Calu3 (cell line): ENCODE data around the gene CDC42SE2. TPM values are rescaled to one million over a fixed set of nuclear protein-coding genes. Genes with fewer than 3 reads are reported as not detected.
"Not testable (repeated sequence)": the region's sequence is repeated elsewhere in the genome, so short reads cannot be mapped to it uniquely, and the experiment has no call there.

Experiments used
- BruUV-seq: library from RNA; stranded (reverse); fragments of 400-500 nt; replicated peaks from 2 replicates; lab custom pipeline; 2021; lab: Mats Ljungman, UMichigan
- CTCF ChIA-PET: fragments of 300-600 bp; sonication (Branson Sonifier 250); formaldehyde crosslinking; loops from one replicate; lab custom pipeline; 2022; ENCODE audit warnings: antibody characterized with exemption; lab: Charles Lee
- DNase-seq: peaks from one replicate; pipeline ENCODE4 v3.0.0; 2022
- H3K27ac Mint-ChIP-seq: one replicate; pipeline ENCODE4 v1.8.0; 2022; ENCODE audit warnings: mixed read lengths; ENCODE audit not compliant: unreplicated experiment
- H3K27me3 Mint-ChIP-seq: one replicate; pipeline ENCODE4 v1.8.0; 2022; ENCODE audit warnings: mixed read lengths; ENCODE audit not compliant: unreplicated experiment
- H3K36me3 Mint-ChIP-seq: one replicate; pipeline ENCODE4 v1.8.0; 2022; ENCODE audit warnings: mild to moderate bottlenecking, moderate library complexity, mixed read lengths; ENCODE audit not compliant: insufficient read depth, unreplicated experiment
- H3K4me1 Mint-ChIP-seq: one replicate; pipeline ENCODE4 v1.8.0; 2022; ENCODE audit warnings: mild to moderate bottlenecking, low read depth, mixed read lengths; ENCODE audit not compliant: unreplicated experiment
- H3K4me3 Mint-ChIP-seq: one replicate; pipeline ENCODE4 v1.8.0; 2022; ENCODE audit warnings: mild to moderate bottlenecking, low read depth, moderate library complexity, mixed read lengths; ENCODE audit not compliant: unreplicated experiment
- H3K9me3 Mint-ChIP-seq: one replicate; pipeline ENCODE4 v1.8.0; 2022; ENCODE audit warnings: low read depth, mixed read lengths; ENCODE audit not compliant: unreplicated experiment
- intact Hi-C: fragments of 100-400 bp; cut with micrococcal nuclease; formaldehyde crosslinking; loops from one replicate; pipeline ENCODE4 v1.10.0; 2022; ENCODE audit not compliant: unreplicated experiment
- total RNA-seq: library from RNA; stranded (reverse); gene quantifications from 2 replicates; pipeline ENCODE4 v1.2.3, GENCODE V29; 2022
- TF ChIP-seq, protein P1 (sequence below): fragments of 200-600 bp; IDR thresholded peaks from one replicate; pipeline ENCODE4 v1.8.0; 2022; ENCODE audit warnings: antibody characterized with exemption; ENCODE audit not compliant: unreplicated experiment

The CDC42SE2 gene
- total RNA-seq, 1 experiment from 2014 or later: 63.9 TPM

GRCh38 chr5:131268758-131269370 is 5.0 kb downstream of the CDC42SE2 start:
- H3K27me3 Mint-ChIP-seq: no peaks in the 10 kb centered on the region

DNA sequence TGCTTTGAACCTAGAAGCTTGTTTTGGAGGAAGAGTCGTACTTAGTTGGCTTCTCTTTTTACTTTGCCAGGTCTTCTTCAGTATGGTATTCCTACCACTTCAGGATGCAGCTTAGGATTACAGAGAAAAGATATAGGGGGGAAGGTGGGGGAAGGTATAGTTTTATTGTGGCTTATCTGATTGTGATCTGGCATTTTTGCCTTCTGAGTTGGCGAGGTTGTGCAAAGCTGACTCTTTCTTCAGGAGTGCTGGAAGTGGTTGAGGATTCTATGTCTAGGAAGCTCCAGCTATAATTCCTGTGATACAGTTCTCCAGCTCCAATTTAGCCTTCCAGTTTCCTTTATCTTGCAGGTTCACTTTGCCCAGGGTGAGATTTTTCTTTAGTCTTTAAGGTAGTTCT is 7.0 kb downstream of the CDC42SE2 start:
- intact Hi-C loops: loop anchor here (10.0 kb wide), 1 partner anchor 54 kb away; no protein-coding TSS in a partner anchor
- H3K4me1 Mint-ChIP-seq: peaks cover 41% of the 10 kb centered on the region
- no peaks in the 10 kb centered on the region for H3K27me3 Mint-ChIP-seq
- H3K36me3 Mint-ChIP-seq: peaks cover 16% of the 10 kb centered on the region
- TF ChIP-seq, protein P1, sequence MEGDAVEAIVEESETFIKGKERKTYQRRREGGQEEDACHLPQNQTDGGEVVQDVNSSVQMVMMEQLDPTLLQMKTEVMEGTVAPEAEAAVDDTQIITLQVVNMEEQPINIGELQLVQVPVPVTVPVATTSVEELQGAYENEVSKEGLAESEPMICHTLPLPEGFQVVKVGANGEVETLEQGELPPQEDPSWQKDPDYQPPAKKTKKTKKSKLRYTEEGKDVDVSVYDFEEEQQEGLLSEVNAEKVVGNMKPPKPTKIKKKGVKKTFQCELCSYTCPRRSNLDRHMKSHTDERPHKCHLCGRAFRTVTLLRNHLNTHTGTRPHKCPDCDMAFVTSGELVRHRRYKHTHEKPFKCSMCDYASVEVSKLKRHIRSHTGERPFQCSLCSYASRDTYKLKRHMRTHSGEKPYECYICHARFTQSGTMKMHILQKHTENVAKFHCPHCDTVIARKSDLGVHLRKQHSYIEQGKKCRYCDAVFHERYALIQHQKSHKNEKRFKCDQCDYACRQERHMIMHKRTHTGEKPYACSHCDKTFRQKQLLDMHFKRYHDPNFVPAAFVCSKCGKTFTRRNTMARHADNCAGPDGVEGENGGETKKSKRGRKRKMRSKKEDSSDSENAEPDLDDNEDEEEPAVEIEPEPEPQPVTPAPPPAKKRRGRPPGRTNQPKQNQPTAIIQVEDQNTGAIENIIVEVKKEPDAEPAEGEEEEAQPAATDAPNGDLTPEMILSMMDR: no peak
- H3K27ac Mint-ChIP-seq: peak overlapping the region; percentile 66
- no peaks in the 10 kb centered on the region for H3K9me3 Mint-ChIP-seq
- DNase-seq: no peak
- BruUV-seq: no TSS peak
- no peak overlapping the region for H3K4me3 Mint-ChIP-seq
- CTCF ChIA-PET: interaction anchor here (0.6 to 1.4 kb wide), 4 partner anchors 12 to 161 kb away, joined by 3 to 5 read pairs (median 4); no protein-coding TSS in a partner anchor

More at GRCh38 chr5:131268758-131269370, 5.0 kb downstream of the CDC42SE2 start:
- TF ChIP-seq, protein P1: no peak
- no TSS peak for BruUV-seq
- Mint-ChIP-seq H3K27ac (no peak overlapping the region), H3K4me1 (peaks cover 30% of the 10 kb centered on the region), H3K4me3 (no peak overlapping the region), H3K9me3 (no peaks in the 10 kb centered on the region), H3K36me3 (peaks cover 36% of the 10 kb centered on the region)
- no peak for DNase-seq
- CTCF ChIA-PET: interaction anchor here (0.7 kb wide), 1 partner anchor 52 kb away, joined by 7 read pairs; no protein-coding TSS in a partner anchor
- intact Hi-C loops: no loop called here

- H3K27me3 Mint-ChIP-seq: not testable (repeated sequence)
Observed at GRCh38 chr5:131271888-131272287, 8.0 kb downstream of the CDC42SE2 start.

GRCh38 chr5:131272307-131272706 is 8.5 kb downstream of the CDC42SE2 start:
- peak overlapping the region; percentile 1 for H3K27ac Mint-ChIP-seq
- peaks cover 43% of the 10 kb centered on the region for H3K4me1 Mint-ChIP-seq
- DNase-seq: no peak
- BruUV-seq: no TSS peak
- H3K4me3 Mint-ChIP-seq: no peak overlapping the region
- CTCF ChIA-PET: no interaction called here
- no peaks in the 10 kb centered on the region for H3K9me3 Mint-ChIP-seq
- H3K27me3 Mint-ChIP-seq: no peaks in the 10 kb centered on the region
- TF ChIP-seq, protein P1: no peak
- intact Hi-C loops: loop anchor here (10.0 kb wide), 1 partner anchor 52 kb away; no protein-coding TSS in a partner anchor
- H3K36me3 Mint-ChIP-seq: peaks cover 5% of the 10 kb centered on the region

More at GRCh38 chr5:131271888-131272287, 8.0 kb downstream of the CDC42SE2 start:
- H3K4me3 Mint-ChIP-seq, DNase-seq, H3K36me3 Mint-ChIP-seq, CTCF ChIA-PET, H3K9me3 Mint-ChIP-seq, BruUV-seq: not testable (repeated sequence)
- H3K27ac Mint-ChIP-seq: peak overlapping the region; percentile 66
- intact Hi-C loops: loop anchor here (10.0 kb wide), 1 partner anchor 53 kb away; no protein-coding TSS in a partner anchor
- peaks cover 41% of the 10 kb centered on the region for H3K4me1 Mint-ChIP-seq

- Mint-ChIP-seq H3K9me3 (no peaks in the 10 kb centered on the region), H3K4me1 (peaks cover 47% of the 10 kb centered on the region), H3K27me3 (no peaks in the 10 kb centered on the region), H3K4me3 (no peak overlapping the region), H3K27ac (peak overlapping the region; percentile 1), H3K36me3 (peaks cover 5% of the 10 kb centered on the region)
- TF ChIP-seq, protein P1: no peak
- BruUV-seq: no TSS peak
- intact Hi-C loops: loop anchor here (10.0 kb wide), 1 partner anchor 52 kb away; no protein-coding TSS in a partner anchor
- no peak for DNase-seq
- CTCF ChIA-PET: no interaction called here
Observed at GRCh38 chr5:131272724-131273123, 8.9 kb downstream of the CDC42SE2 start.
